Naive B cell (primary cell): ENCODE measurements around the gene TCIRG1. TPM values are rescaled to one million over a fixed set of nuclear protein-coding genes. Genes with fewer than 3 reads are reported as not detected.

Experiments
- ATAC-seq, 2 donors: fragments of 150-1000 bp; cut with Tn5 transposase; 2 replicates each; pipeline ENCODE4 v1.10.0; 2021; ENCODE audit warnings: low read depth in 2 of 2, mild to moderate bottlenecking in 2 of 2, moderate library complexity in 2 of 2
- DNase-seq: peaks from one replicate; pipeline ENCODE4 v3.0.0; 2022
- H3K27ac Mint-ChIP-seq, 6 donors: one replicate each; pipeline ENCODE4 v1.8.0; 2020 to 2022; ENCODE audit warnings: mild to moderate bottlenecking in 6 of 6, mixed read lengths in 6 of 6, moderate library complexity in 5 of 6, inconsistent platforms in 2 of 6
- H3K27me3 Mint-ChIP-seq, 3 donors: one replicate each; pipeline ENCODE4 v1.8.0; 2021 to 2022; ENCODE audit warnings: mixed read lengths in 3 of 3, mild to moderate bottlenecking in 1 of 3
- H3K36me3 Mint-ChIP-seq, 2 donors: one replicate each; pipeline ENCODE4 v1.8.0; 2020 to 2022; ENCODE audit warnings: mixed read lengths in 2 of 2, inconsistent platforms in 1 of 2, mild to moderate bottlenecking in 1 of 2
- H3K4me1 Mint-ChIP-seq, 3 donors: one replicate each; pipeline ENCODE4 v1.8.0; 2020 to 2022; ENCODE audit warnings: mixed read lengths in 3 of 3, inconsistent platforms in 1 of 3, mild to moderate bottlenecking in 1 of 3, moderate library complexity in 1 of 3
- H3K4me3 Mint-ChIP-seq, 8 donors: one replicate each; pipeline ENCODE4 v1.8.0; 2020 to 2022; ENCODE audit warnings: mild to moderate bottlenecking in 8 of 8, mixed read lengths in 8 of 8, moderate library complexity in 8 of 8, inconsistent platforms in 2 of 8
- H3K9me3 Mint-ChIP-seq, 7 donors: one replicate each; pipeline ENCODE4 v1.8.0; 2020 to 2022; ENCODE audit warnings: mixed read lengths in 7 of 7, mild to moderate bottlenecking in 5 of 7, inconsistent platforms in 2 of 7, moderate library complexity in 1 of 7
- polyA plus RNA-seq, 6 donors: library from polyadenylated mRNA; unstranded; fragments of 300-500 nt; fragmentation: Illumina TruSeq; gene quantifications; one replicate each; pipeline ENCODE4 v1.2.3, GENCODE V29; 2021; ENCODE audit warnings: low read depth in 6 of 6

The TCIRG1 gene
- polyA plus RNA-seq, 6 donors from 2014 or later, result 16.4 to 44.9 (median 26.6) TPM

GRCh38 chr11:68040957-68041591, 2.2 kb downstream of the TCIRG1 start:
- H3K4me1 Mint-ChIP-seq, result peaks cover 27 to 37% (median 33%) of the 10 kb centered on the region in 3 donors
- H3K4me3 Mint-ChIP-seq, result peak overlapping the region; percentile 6 to 94 (median 89)
- no peaks in the 10 kb centered on the region for H3K9me3 Mint-ChIP-seq
- ATAC-seq, result no peak
- no peaks in the 10 kb centered on the region for H3K36me3 Mint-ChIP-seq
- no peaks in the 10 kb centered on the region for H3K27me3 Mint-ChIP-seq
- peak overlapping the region in 4 of 6 donors; percentile 57 to 96 (median 94) for H3K27ac Mint-ChIP-seq
- no peak for DNase-seq

- Mint-ChIP-seq H3K36me3 (no peaks in the 10 kb centered on the region), H3K4me1 (peaks cover 25 to 34% (median 30%) of the 10 kb centered on the region in 3 donors), H3K27me3 (no peaks in the 10 kb centered on the region), H3K27ac (peak overlapping the region in 1 of 6 donors; percentile 87), H3K9me3 (no peaks in the 10 kb centered on the region), H3K4me3 (peak overlapping the region in 6 of 8 donors; percentile 7 to 81 (median 58))
- no peak for ATAC-seq
- no peak for DNase-seq
Measured at GRCh38 chr11:68041617-68042218, 2.9 kb downstream of the TCIRG1 start.

GRCh38 chr11:68042219-68043028, 3.6 kb downstream of the TCIRG1 start:
- H3K4me3 Mint-ChIP-seq, result peak overlapping the region in 1 of 8 donors; percentile 73
- H3K27me3 Mint-ChIP-seq, result no peaks in the 10 kb centered on the region

GRCh38 chr11:68043029-68043348, 4.2 kb downstream of the TCIRG1 start:
- Mint-ChIP-seq H3K36me3 (no peaks in the 10 kb centered on the region), H3K4me3 (no peak overlapping the region), H3K4me1 (peaks cover 20 to 25% (median 22%) of the 10 kb centered on the region in 3 donors), H3K9me3 (no peaks in the 10 kb centered on the region), H3K27ac (no peak overlapping the region), H3K27me3 (no peaks in the 10 kb centered on the region)
- ATAC-seq, result no peak
- DNase-seq, result no peak

More at GRCh38 chr11:68042219-68043028, 3.6 kb downstream of the TCIRG1 start:
- ATAC-seq (no peak), DNase-seq (no peak)
- Mint-ChIP-seq H3K27ac (no peak overlapping the region), H3K9me3 (no peaks in the 10 kb centered on the region), H3K36me3 (no peaks in the 10 kb centered on the region), H3K4me1 (peaks cover 20 to 27% (median 23%) of the 10 kb centered on the region in 3 donors)

- Mint-ChIP-seq H3K36me3 (no peaks in the 10 kb centered on the region), H3K9me3 (no peaks in the 10 kb centered on the region), H3K4me3 (no peak overlapping the region), H3K27ac (no peak overlapping the region), H3K4me1 (peaks cover 20 to 25% (median 22%) of the 10 kb centered on the region in 3 donors), H3K27me3 (no peaks in the 10 kb centered on the region)
- ATAC-seq, result no peak
- no peak for DNase-seq
Measured at GRCh38 chr11:68043349-68044144, 4.7 kb downstream of the TCIRG1 start.

GRCh38 chr11:68044145-68044813, 5.5 kb downstream of the TCIRG1 start:
- no peak for DNase-seq
- H3K4me1 Mint-ChIP-seq, result peaks cover 17 to 22% (median 19%) of the 10 kb centered on the region in 3 donors
- no peaks in the 10 kb centered on the region for H3K27me3 Mint-ChIP-seq
- H3K27ac Mint-ChIP-seq, result peak overlapping the region in 1 of 6 donors; percentile 26
- no peaks in the 10 kb centered on the region for H3K36me3 Mint-ChIP-seq
- H3K9me3 Mint-ChIP-seq, result no peaks in the 10 kb centered on the region
- ATAC-seq, result no peak
- no peak overlapping the region for H3K4me3 Mint-ChIP-seq

- Mint-ChIP-seq H3K36me3 (no peaks in the 10 kb centered on the region), H3K9me3 (no peaks in the 10 kb centered on the region), H3K4me3 (peak overlapping the region in 2 of 8 donors; percentile 20 to 47), H3K27ac (no peak overlapping the region), H3K4me1 (peaks cover 12 to 16% (median 14%) of the 10 kb centered on the region in 3 donors), H3K27me3 (no peaks in the 10 kb centered on the region)
- ATAC-seq (no peak), DNase-seq (no peak)
Measured at GRCh38 chr11:68044898-68045351, 6.1 kb downstream of the TCIRG1 start.

GRCh38 chr11:68047437-68048290, 8.8 kb downstream of the TCIRG1 start:
- ATAC-seq, result no peak
- Mint-ChIP-seq H3K27ac (no peak overlapping the region), H3K27me3 (no peaks in the 10 kb centered on the region), H3K36me3 (peaks cover 0 to 7% of the 10 kb centered on the region in 2 donors), H3K4me3 (no peak overlapping the region), H3K9me3 (no peaks in the 10 kb centered on the region), H3K4me1 (no peaks in the 10 kb centered on the region)
- DNase-seq, result no peak

GRCh38 chr11:68048681-68049508, 10.1 kb downstream of the TCIRG1 start:
- no peak overlapping the region for H3K27ac Mint-ChIP-seq
- no peaks in the 10 kb centered on the region for H3K9me3 Mint-ChIP-seq
- no peaks in the 10 kb centered on the region for H3K4me1 Mint-ChIP-seq
- H3K4me3 Mint-ChIP-seq, result peak overlapping the region in 1 of 8 donors; percentile 16
- ATAC-seq (no peak), DNase-seq (no peak)
- H3K27me3 Mint-ChIP-seq, result no peaks in the 10 kb centered on the region
- peaks cover 0 to 7% of the 10 kb centered on the region in 2 donors for H3K36me3 Mint-ChIP-seq

- Mint-ChIP-seq H3K27ac (no peak overlapping the region), H3K4me3 (no peak overlapping the region), H3K36me3 (peaks cover 0 to 7% of the 10 kb centered on the region in 2 donors), H3K27me3 (no peaks in the 10 kb centered on the region), H3K9me3 (no peaks in the 10 kb centered on the region), H3K4me1 (no peaks in the 10 kb centered on the region)
- DNase-seq, result no peak
- ATAC-seq, result no peak
Measured at GRCh38 chr11:68049509-68050370, 10.9 kb downstream of the TCIRG1 start.

GRCh38 chr11:68050371-68050841, 11.6 kb downstream of the TCIRG1 start:
- DNase-seq, result no peak
- H3K4me3 Mint-ChIP-seq, result no peak overlapping the region
- ATAC-seq, result no peak
- no peaks in the 10 kb centered on the region for H3K27me3 Mint-ChIP-seq
- H3K9me3 Mint-ChIP-seq, result no peaks in the 10 kb centered on the region
- no peak overlapping the region for H3K27ac Mint-ChIP-seq
- peaks cover 0 to 7% of the 10 kb centered on the region in 2 donors for H3K36me3 Mint-ChIP-seq
- no peaks in the 10 kb centered on the region for H3K4me1 Mint-ChIP-seq
